Endothelial cell of umbilical vein (primary cell): ENCODE data around the gene USH1G. TPM values are rescaled to one million over a fixed set of nuclear protein-coding genes. Genes with fewer than 3 reads are reported as not detected.

Experiments
- BruUV-seq: library from RNA; stranded (reverse); fragments of 400-500 nt; replicated peaks from 2 replicates; lab custom pipeline; 2021; lab: Mats Ljungman, UMichigan
- CTCF ChIA-PET: fragments of 300-600, 350-600 bp; sonication (Branson Sonifier 250); formaldehyde crosslinking; loops from one replicate; lab custom pipeline; 2021; ENCODE audit warnings: antibody characterized with exemption, inconsistent platforms; lab: Charles Lee
- POLR2A ChIA-PET: fragments of 300-600, 350-600 bp; sonication (Branson Sonifier 250); formaldehyde crosslinking; loops from one replicate; lab custom pipeline; 2021; ENCODE audit warnings: antibody characterized with exemption, inconsistent platforms; lab: Charles Lee
- DNase-seq: peaks from one replicate; pipeline ENCODE4 v3.0.0-alpha.2; 2011; ENCODE audit warnings: low read depth, low spot score
- FAIRE-seq: peaks from 2 replicates; lab custom pipeline; 2011; peaks lifted over from hg19 to GRCh38; lab: Jason Lieb, UNC
- H2AFZ ChIP-seq: 2 replicates; pipeline ENCODE4 v1.6.0; 2012; ENCODE audit warnings: low read depth, low read length, control low read depth, inconsistent platforms
- H3K27ac ChIP-seq: 2 replicates; pipeline ENCODE4 v1.5.1; 2011; ENCODE audit warnings: low read depth, mild to moderate bottlenecking, control low read depth, low read length, moderate library complexity; ENCODE audit not compliant: insufficient read depth
- H3K27me3 ChIP-seq, 2 experiments: 2 replicates each; pipeline versions ENCODE4 v1.6.0 to v1.6.1; 2011; ENCODE audit warnings: low read length in 2 of 2, mixed read lengths in 1 of 2; ENCODE audit not compliant: control insufficient read depth in 2 of 2, insufficient read depth in 2 of 2
- H3K36me3 ChIP-seq, 2 experiments: 2 replicates in 1 of 2; 3 replicates in 1 of 2; pipeline ENCODE4 v1.5.1; 2011; ENCODE audit warnings: low read length in 2 of 2, mild to moderate bottlenecking in 1 of 2, moderate library complexity in 1 of 2; ENCODE audit not compliant: control insufficient read depth in 2 of 2, insufficient read depth in 2 of 2; ENCODE audit errors: extremely low read depth in 1 of 2
- H3K4me1 ChIP-seq: 3 replicates; pipeline ENCODE4 v1.5.1; 2011; ENCODE audit warnings: mild to moderate bottlenecking, low read length; ENCODE audit not compliant: control insufficient read depth, insufficient read depth; ENCODE audit errors: extremely low read depth
- H3K4me2 ChIP-seq: 2 replicates; pipeline ENCODE4 v1.6.1; 2011; ENCODE audit warnings: low read length, control low read depth, mixed read lengths; ENCODE audit not compliant: insufficient read depth
- H3K4me3 ChIP-seq, 3 experiments: fragments of 200-600 bp in 1 of 3; sonication (generic), shearing (Covaris generic) in 1 of 3; replicated peaks in 1 of 3; 2 replicates each; pipeline ENCODE4 v1.5.1; 2011 to 2016; ENCODE audit warnings: control low read depth in 3 of 3, low read length in 3 of 3, mild to moderate bottlenecking in 2 of 3, inconsistent platforms in 1 of 3, low read depth in 1 of 3, moderate library complexity in 1 of 3; ENCODE audit not compliant: insufficient read depth in 1 of 3
- H3K79me2 ChIP-seq: 2 replicates; pipeline ENCODE4 v1.6.0; 2012; ENCODE audit warnings: low read length, inconsistent platforms; ENCODE audit not compliant: control insufficient read depth, insufficient read depth
- H3K9ac ChIP-seq: replicated peaks from 2 replicates; pipeline ENCODE3; 2011; ENCODE audit warnings: low read length, control low read depth; ENCODE audit not compliant: insufficient read depth; ENCODE audit errors: extremely low read depth
- H3K9me1 ChIP-seq: replicated peaks from 3 replicates; pipeline ENCODE4 v1.6.0; 2011; ENCODE audit warnings: mild to moderate bottlenecking, low read length; ENCODE audit not compliant: control insufficient read depth, insufficient read depth; ENCODE audit errors: extremely low read depth
- H3K9me3 ChIP-seq: replicated peaks from 2 replicates; pipeline ENCODE4 v1.5.1; 2012; ENCODE audit warnings: low read length, inconsistent platforms; ENCODE audit not compliant: control insufficient read depth, insufficient read depth
- H4K20me1 ChIP-seq: replicated peaks from 2 replicates; pipeline ENCODE3; 2011; ENCODE audit warnings: mild to moderate bottlenecking, low read length; ENCODE audit not compliant: control insufficient read depth, insufficient read depth; ENCODE audit errors: extremely low read depth
- EZH2 ChIP-seq: IDR thresholded peaks from 2 replicates; pipeline ENCODE4 v1.6.1; 2012; ENCODE audit warnings: borderline replicate concordance, low read depth, mild to moderate bottlenecking, moderate library complexity, low read length, inconsistent platforms; ENCODE audit not compliant: severe bottlenecking
- FOS ChIP-seq: IDR thresholded peaks from 2 replicates; pipeline ENCODE4 v1.6.1; 2011; ENCODE audit warnings: mild to moderate bottlenecking, low read length, moderate library complexity, borderline replicate concordance; ENCODE audit not compliant: insufficient read depth
- GATA2 ChIP-seq: IDR thresholded peaks from 2 replicates; pipeline ENCODE4 v1.7.0; 2011; ENCODE audit warnings: low read depth, mild to moderate bottlenecking, moderate library complexity, mixed read lengths, low read length; ENCODE audit not compliant: insufficient read length, insufficient read depth
- JUN ChIP-seq: IDR thresholded peaks from 2 replicates; pipeline ENCODE4 v1.6.1; 2011; ENCODE audit warnings: borderline replicate concordance, low read depth; ENCODE audit not compliant: insufficient read length, insufficient read depth
- MAX ChIP-seq: IDR thresholded peaks from 2 replicates; pipeline ENCODE4 v1.6.1; 2011; ENCODE audit not compliant: insufficient read depth, insufficient read length
- MYC ChIP-seq: IDR thresholded peaks from one replicate; pipeline ENCODE4 v1.6.1; 2011; ENCODE audit warnings: mild to moderate bottlenecking, low read depth, low read length
- POLR2A ChIP-seq: IDR thresholded peaks from 2 replicates; pipeline ENCODE4 v1.6.1; 2012; ENCODE audit warnings: low read depth, mild to moderate bottlenecking, control low read depth, low read length
- POLR2AphosphoS5 ChIP-seq: IDR thresholded peaks from 2 replicates; pipeline ENCODE4 v1.6.1; 2012; ENCODE audit warnings: low read depth, mild to moderate bottlenecking, control low read depth, low read length, moderate library complexity; ENCODE audit not compliant: insufficient read depth
- dilution Hi-C: fragments of 300-500 bp; cut with MboI; formaldehyde crosslinking; loops from one replicate; pipeline ENCODE4 v1.15.0; 2019; ENCODE audit warnings: low sequenced_read_pairs; ENCODE audit not compliant: extremely low pct_ligation_motif_present
- intact Hi-C: fragments of 100-400 bp; cut with micrococcal nuclease; formaldehyde crosslinking; loops from one replicate; pipeline ENCODE4 v1.10.0; 2022
- polyA plus RNA-seq, 4 experiments: library from polyadenylated mRNA; depleted of rRNA in 3 of 4; stranded (reverse) in 3 of 4; unstranded in 1 of 4; fragments of >200 nt; gene quantifications; 2 replicates each; pipeline versions ENCODE4 v1.2.1 to v1.2.3, GENCODE V29; 2011 to 2012; ENCODE audit warnings: missing spikeins in 1 of 4
- total RNA-seq: library from RNA; stranded (reverse); gene quantifications from 2 replicates; pipeline ENCODE4 v1.2.3, GENCODE V29; 2021
- TF ChIP-seq, protein P1 (sequence below), 2 donors: IDR thresholded peaks; 1 replicate in 1 of 2; 2 replicates in 1 of 2; pipeline ENCODE4 v1.5.1; 2011; ENCODE audit warnings: low read length in 2 of 2, mild to moderate bottlenecking in 2 of 2, moderate library complexity in 2 of 2, control low read depth in 1 of 2, inconsistent platforms in 1 of 2, low read depth in 1 of 2; ENCODE audit not compliant: insufficient read depth in 1 of 2; ENCODE audit errors: extremely low read depth in 1 of 2

USH1G gene
- total and polyA plus RNA-seq, 2 donors (not counting 3 experiments of a cell fraction or from before 2014, with no cell fraction given) = not detected

- H3K9me1 ChIP-seq = no peaks in the 10 kb centered on the region
- H3K27ac ChIP-seq = no peak overlapping the region
- no peaks in the 10 kb centered on the region for H3K36me3 ChIP-seq
- DNase-seq (no peak), FAIRE-seq (no peak)
- no peak overlapping the region for H3K4me2 ChIP-seq
- ChIA-PET POLR2A (no interaction called here), CTCF (no interaction called here)
- no peaks in the 10 kb centered on the region for H4K20me1 ChIP-seq
- dilution Hi-C loops (no loop called here), intact Hi-C loops (no loop called here)
- no peak for TF ChIP-seq JUN
- TF ChIP-seq EZH2 = no peak
- no peak for TF ChIP-seq GATA2
- TF ChIP-seq POLR2A = no peak
- no peak for TF ChIP-seq POLR2AphosphoS5
- no TSS peak for BruUV-seq
- no peaks in the 10 kb centered on the region for H3K79me2 ChIP-seq
- H3K27me3 ChIP-seq = no peaks in the 10 kb centered on the region
- H3K9ac ChIP-seq = no peak overlapping the region
- H3K4me3 ChIP-seq = no peak overlapping the region
- H3K4me1 ChIP-seq = no peaks in the 10 kb centered on the region
- no peak overlapping the region for H2AFZ ChIP-seq
- no peaks in the 10 kb centered on the region for H3K9me3 ChIP-seq
Observed at GRCh38 chr17:74903671-74904070, 19.4 kb downstream of the USH1G start.

- no peak overlapping the region for H3K4me3 ChIP-seq
- intact Hi-C loops (no loop called here), dilution Hi-C loops (no loop called here)
- no peak overlapping the region for H3K27ac ChIP-seq
- POLR2A ChIA-PET = no interaction called here
- BruUV-seq = no TSS peak
- H3K9me3 ChIP-seq = no peaks in the 10 kb centered on the region
- H3K4me1 ChIP-seq = no peaks in the 10 kb centered on the region
- no peak overlapping the region for H2AFZ ChIP-seq
- FAIRE-seq (no peak), DNase-seq (no peak)
- no peaks in the 10 kb centered on the region for H3K79me2 ChIP-seq
- H3K9me1 ChIP-seq = no peaks in the 10 kb centered on the region
- H3K36me3 ChIP-seq = no peaks in the 10 kb centered on the region
- H4K20me1 ChIP-seq = no peaks in the 10 kb centered on the region
- CTCF ChIA-PET = no interaction called here
- H3K4me2 ChIP-seq = no peak overlapping the region
- TF ChIP-seq POLR2A (no peak), EZH2 (no peak), GATA2 (no peak), MYC (no peak), FOS (no peak), MAX (no peak), POLR2AphosphoS5 (no peak), JUN (no peak)
- TF ChIP-seq, protein P1, sequence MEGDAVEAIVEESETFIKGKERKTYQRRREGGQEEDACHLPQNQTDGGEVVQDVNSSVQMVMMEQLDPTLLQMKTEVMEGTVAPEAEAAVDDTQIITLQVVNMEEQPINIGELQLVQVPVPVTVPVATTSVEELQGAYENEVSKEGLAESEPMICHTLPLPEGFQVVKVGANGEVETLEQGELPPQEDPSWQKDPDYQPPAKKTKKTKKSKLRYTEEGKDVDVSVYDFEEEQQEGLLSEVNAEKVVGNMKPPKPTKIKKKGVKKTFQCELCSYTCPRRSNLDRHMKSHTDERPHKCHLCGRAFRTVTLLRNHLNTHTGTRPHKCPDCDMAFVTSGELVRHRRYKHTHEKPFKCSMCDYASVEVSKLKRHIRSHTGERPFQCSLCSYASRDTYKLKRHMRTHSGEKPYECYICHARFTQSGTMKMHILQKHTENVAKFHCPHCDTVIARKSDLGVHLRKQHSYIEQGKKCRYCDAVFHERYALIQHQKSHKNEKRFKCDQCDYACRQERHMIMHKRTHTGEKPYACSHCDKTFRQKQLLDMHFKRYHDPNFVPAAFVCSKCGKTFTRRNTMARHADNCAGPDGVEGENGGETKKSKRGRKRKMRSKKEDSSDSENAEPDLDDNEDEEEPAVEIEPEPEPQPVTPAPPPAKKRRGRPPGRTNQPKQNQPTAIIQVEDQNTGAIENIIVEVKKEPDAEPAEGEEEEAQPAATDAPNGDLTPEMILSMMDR (IDR thresholded peaks at IDR 0.05; ENCODE audit: extremely low read depth in 1 of 2, insufficient read depth in 1 of 2, low read depth in 1 of 2, low read length in 2 of 2) = no peak
- H3K9ac ChIP-seq = no peak overlapping the region
- H3K27me3 ChIP-seq = peaks cover 0 to 3% of the 10 kb centered on the region in 2 experiments
Observed at GRCh38 chr17:74903034-74903433, 20.0 kb downstream of the USH1G start.
